SK-N-SH (cell line): ENCODE measurements around the gene CYP4F22. TPM values are rescaled to one million over a fixed set of nuclear protein-coding genes. Genes with fewer than 3 reads are reported as not detected.

Experiments
- CTCF ChIA-PET: fragments of 300-600, 350-600 bp; formaldehyde crosslinking; extraction: SDS; loops from one replicate; lab custom pipeline; 2021; lab: Yijun Ruan, JAX
- POLR2A ChIA-PET: fragments of 350-600 bp; sonication (Branson Sonifier 250); formaldehyde crosslinking; extraction: SDS; loops from one replicate; lab custom pipeline; 2020; ENCODE audit warnings: antibody characterized with exemption, inconsistent platforms; lab: Yijun Ruan, JAX
- DNase-seq: peaks from one replicate; pipeline ENCODE4 v3.0.0; 2012
- H2AFZ ChIP-seq: fragments of 200-600 bp; sonication (generic); 2 replicates; pipeline ENCODE4 v1.8.1; 2016; ENCODE audit warnings: antibody characterized with exemption, mild to moderate bottlenecking, low read depth
- H3F3A ChIP-seq: fragments of 200-600 bp; sonication (generic); replicated peaks from 2 replicates; pipeline ENCODE3; 2016; ENCODE audit warnings: antibody characterized with exemption, mild to moderate bottlenecking; ENCODE audit not compliant: insufficient read depth
- H3K27ac ChIP-seq, 2 experiments: fragments of 200-500 bp in 1 of 2; fragments of 200-600 bp in 1 of 2; sonication (Bioruptor generic) in 1 of 2; sonication (generic), shearing (Covaris generic) in 1 of 2; 2 replicates each; pipeline versions ENCODE4 v1.5.1 to v1.6.1; 2014 to 2016; ENCODE audit warnings: low read depth in 2 of 2, inconsistent platforms in 1 of 2, low read length in 1 of 2, mild to moderate bottlenecking in 1 of 2, mixed read lengths in 1 of 2
- H3K27me3 ChIP-seq: fragments of 200-600 bp; sonication (generic), shearing (Covaris generic); 2 replicates; pipeline ENCODE4 v1.6.1; 2016; ENCODE audit warnings: mixed run types; ENCODE audit not compliant: insufficient read depth
- H3K36me3 ChIP-seq, 2 experiments: fragments of 200-500 bp in 1 of 2; fragments of 200-600 bp in 1 of 2; sonication (Bioruptor generic) in 1 of 2; sonication (generic) in 1 of 2; replicated peaks in 1 of 2; 2 replicates each; pipeline versions ENCODE3 to v1.5.1; 2014 to 2016; ENCODE audit warnings: low read length in 1 of 2, mild to moderate bottlenecking in 1 of 2; ENCODE audit not compliant: insufficient read depth in 2 of 2, control insufficient read depth in 1 of 2
- H3K4me1 ChIP-seq, 2 experiments: fragments of 200-500 bp in 1 of 2; fragments of 200-600 bp in 1 of 2; sonication (Bioruptor generic) in 1 of 2; sonication (generic), shearing (Covaris generic) in 1 of 2; 2 replicates each; pipeline versions ENCODE4 v1.5.1 to v1.6.1; 2014 to 2016; ENCODE audit warnings: low read depth in 1 of 2, low read length in 1 of 2, mixed run types in 1 of 2; ENCODE audit not compliant: insufficient read depth in 2 of 2, control insufficient read depth in 1 of 2
- H3K4me2 ChIP-seq: fragments of 200-600 bp; sonication (generic), shearing (Covaris generic); 2 replicates; pipeline ENCODE4 v1.6.1; 2017; ENCODE audit warnings: mixed run types
- H3K4me3 ChIP-seq, 2 experiments: fragments of 200-500 bp in 1 of 2; fragments of 200-600 bp in 1 of 2; sonication (Bioruptor generic) in 1 of 2; sonication (generic), shearing (Covaris generic) in 1 of 2; 2 replicates each; pipeline versions ENCODE4 v1.5.1 to v1.8.1; 2014 to 2016; ENCODE audit warnings: low read depth in 2 of 2, inconsistent platforms in 1 of 2, low read length in 1 of 2, mild to moderate bottlenecking in 1 of 2, mixed read lengths in 1 of 2, moderate library complexity in 1 of 2
- H3K79me2 ChIP-seq: fragments of 200-600 bp; sonication (generic); 2 replicates; pipeline ENCODE4 v1.8.1; 2017; ENCODE audit warnings: mild to moderate bottlenecking; ENCODE audit not compliant: insufficient read depth
- H3K9ac ChIP-seq: fragments of 200-600 bp; sonication (generic); 2 replicates; pipeline ENCODE4 v1.6.1; 2017; ENCODE audit warnings: mixed run types
- H3K9me2 ChIP-seq: fragments of 200-600 bp; sonication (generic); 2 replicates; pipeline ENCODE4 v1.6.1; 2017; ENCODE audit warnings: mixed run types
- H3K9me3 ChIP-seq: fragments of 200-600 bp; sonication (generic); 2 replicates; pipeline ENCODE4 v1.6.1; 2017; ENCODE audit warnings: mixed run types, mild to moderate bottlenecking, moderate library complexity
- H4K20me1 ChIP-seq: fragments of 200-600 bp; sonication (generic); 2 replicates; pipeline ENCODE4 v1.6.1; 2017; ENCODE audit warnings: mild to moderate bottlenecking, mixed run types; ENCODE audit not compliant: insufficient read depth
- CHD2 ChIP-seq: fragments of 150-350 bp; IDR thresholded peaks from 2 replicates; pipeline ENCODE4 v1.6.1; 2018; ENCODE audit warnings: low read length; ENCODE audit not compliant: partially characterized antibody
- FOSL2 ChIP-seq: IDR thresholded peaks from 2 replicates; pipeline ENCODE4 v1.4.0; 2012; ENCODE audit warnings: low read depth, mild to moderate bottlenecking, moderate library complexity, borderline replicate concordance
- GATA2 ChIP-seq: sonication (generic); formaldehyde crosslinking; IDR thresholded peaks from 2 replicates; pipeline ENCODE4 v1.5.0; 2020; ENCODE audit warnings: mild to moderate bottlenecking, missing genetic modification reagents
- JUND ChIP-seq: IDR thresholded peaks from 2 replicates; pipeline ENCODE4 v1.4.0; 2012
- MEF2A ChIP-seq: IDR thresholded peaks from 2 replicates; pipeline ENCODE4 v1.4.0; 2012; ENCODE audit warnings: low read depth, borderline replicate concordance
- NFIC ChIP-seq: IDR thresholded peaks from 2 replicates; pipeline ENCODE4 v1.4.0; 2012; ENCODE audit warnings: borderline replicate concordance
- NRF1 ChIP-seq: IDR thresholded peaks from 2 replicates; pipeline ENCODE4 v1.6.1; 2012; ENCODE audit warnings: low read depth, mild to moderate bottlenecking, low read length
- RAD21 ChIP-seq: IDR thresholded peaks from 2 replicates; pipeline ENCODE4 v1.6.1; 2012; ENCODE audit warnings: mild to moderate bottlenecking, low read length
- SIN3A ChIP-seq: IDR thresholded peaks from 2 replicates; pipeline ENCODE4 v1.6.1; 2012; ENCODE audit warnings: low read depth, mild to moderate bottlenecking, low read length, moderate library complexity, borderline replicate concordance
- SMC3 ChIP-seq: IDR thresholded peaks from 2 replicates; pipeline ENCODE4 v1.6.1; 2012; ENCODE audit warnings: low read depth, low read length, improper control_type of control experiment
- TEAD4 ChIP-seq: IDR thresholded peaks from 2 replicates; pipeline ENCODE4 v1.4.0; 2012; ENCODE audit warnings: mild to moderate bottlenecking, borderline replicate concordance; ENCODE audit not compliant: insufficient read depth
- ZBTB33 ChIP-seq: IDR thresholded peaks from 2 replicates; pipeline ENCODE4 v1.4.0; 2012; ENCODE audit warnings: low read depth, borderline replicate concordance
- WGBS: methylation state at CpG from one replicate; pipeline ENCODE4 v1.1.6; 2017; ENCODE audit warnings: low lambda C conversion rate; 5-methylcytosine and 5-hydroxymethylcytosine counted together
- polyA plus RNA-seq, 3 experiments: library from polyadenylated mRNA; depleted of rRNA; stranded (reverse); fragments of >200 nt; gene quantifications; 2 replicates each; pipeline ENCODE4 v1.2.3, GENCODE V29; 2012
- TF ChIP-seq, protein P1 (sequence below): fragments of 200-600 bp; sonication (generic); IDR thresholded peaks from 2 replicates; pipeline ENCODE4 v1.6.1; 2017; ENCODE audit warnings: antibody characterized with exemption, mild to moderate bottlenecking, moderate library complexity
- TF ChIP-seq, protein P2 (sequence below): fragments of 150-350 bp; IDR thresholded peaks from 2 replicates; pipeline ENCODE4 v1.6.1; 2017; ENCODE audit warnings: antibody characterized with exemption, low read length, low read depth, borderline replicate concordance

The CYP4F22 gene
- polyA plus RNA-seq, 1 of the 3 experiments (the other 2 are of a cell fraction): not detected

DNA sequence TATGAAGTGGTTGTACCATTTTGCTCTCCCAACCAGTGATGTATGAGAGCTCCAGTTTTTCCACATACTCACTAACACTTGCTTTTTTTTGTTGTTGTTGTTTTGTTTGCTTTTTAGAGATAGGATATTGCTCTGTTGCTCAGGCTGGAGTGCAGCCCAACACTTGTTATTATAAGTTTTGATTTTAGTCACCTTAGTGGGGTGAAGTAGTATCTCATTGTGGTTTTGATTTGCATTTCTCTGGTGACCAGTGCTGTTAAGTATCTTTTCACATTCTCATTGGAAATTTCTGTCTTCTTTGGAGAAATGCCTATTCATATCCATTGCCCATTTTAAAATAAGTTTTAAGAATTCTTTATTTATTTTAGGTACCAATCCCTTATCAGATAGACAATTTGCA, 31.3 kb downstream of the CYP4F22 start (continued):
- TF ChIP-seq NRF1: no peak
- TF ChIP-seq, protein P1, sequence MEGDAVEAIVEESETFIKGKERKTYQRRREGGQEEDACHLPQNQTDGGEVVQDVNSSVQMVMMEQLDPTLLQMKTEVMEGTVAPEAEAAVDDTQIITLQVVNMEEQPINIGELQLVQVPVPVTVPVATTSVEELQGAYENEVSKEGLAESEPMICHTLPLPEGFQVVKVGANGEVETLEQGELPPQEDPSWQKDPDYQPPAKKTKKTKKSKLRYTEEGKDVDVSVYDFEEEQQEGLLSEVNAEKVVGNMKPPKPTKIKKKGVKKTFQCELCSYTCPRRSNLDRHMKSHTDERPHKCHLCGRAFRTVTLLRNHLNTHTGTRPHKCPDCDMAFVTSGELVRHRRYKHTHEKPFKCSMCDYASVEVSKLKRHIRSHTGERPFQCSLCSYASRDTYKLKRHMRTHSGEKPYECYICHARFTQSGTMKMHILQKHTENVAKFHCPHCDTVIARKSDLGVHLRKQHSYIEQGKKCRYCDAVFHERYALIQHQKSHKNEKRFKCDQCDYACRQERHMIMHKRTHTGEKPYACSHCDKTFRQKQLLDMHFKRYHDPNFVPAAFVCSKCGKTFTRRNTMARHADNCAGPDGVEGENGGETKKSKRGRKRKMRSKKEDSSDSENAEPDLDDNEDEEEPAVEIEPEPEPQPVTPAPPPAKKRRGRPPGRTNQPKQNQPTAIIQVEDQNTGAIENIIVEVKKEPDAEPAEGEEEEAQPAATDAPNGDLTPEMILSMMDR: no peak
- no peak for TF ChIP-seq FOSL2
- no peak for TF ChIP-seq MEF2A
- TF ChIP-seq, all 33 proteins: peak for 0

DNA sequence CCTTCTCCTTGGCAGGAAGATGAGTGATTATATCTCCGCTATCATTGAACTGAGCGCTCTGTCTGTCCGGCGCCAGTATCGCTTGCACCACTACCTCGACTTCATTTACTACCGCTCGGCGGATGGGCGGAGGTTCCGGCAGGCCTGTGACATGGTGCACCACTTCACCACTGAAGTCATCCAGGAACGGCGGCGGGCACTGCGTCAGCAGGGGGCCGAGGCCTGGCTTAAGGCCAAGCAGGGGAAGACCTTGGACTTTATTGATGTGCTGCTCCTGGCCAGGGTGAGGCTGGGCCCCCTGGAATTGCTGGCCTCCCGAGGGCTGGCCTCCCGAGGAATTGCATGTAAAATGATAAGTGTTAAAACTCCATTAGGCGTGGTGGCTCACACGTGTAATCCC, 32.1 kb downstream of the CYP4F22 start:
- Histone ChIP-seq H3K36me3 (no peaks in the 10 kb centered on the region), H3K27me3 (no peaks in the 10 kb centered on the region; the same call in 1 of the 2 replicates)
- TF ChIP-seq JUND (no peak), NFIC (no peak), ZBTB33 (no peak), TEAD4 (no peak), SIN3A (no peak), FOSL2 (no peak), GATA2 (CRISPR knock-in tag) (no peak), RAD21 (no peak), SMC3 (no peak), CHD2 (no peak)
- TF ChIP-seq, protein P1: no peak
- TF ChIP-seq, protein P2, sequence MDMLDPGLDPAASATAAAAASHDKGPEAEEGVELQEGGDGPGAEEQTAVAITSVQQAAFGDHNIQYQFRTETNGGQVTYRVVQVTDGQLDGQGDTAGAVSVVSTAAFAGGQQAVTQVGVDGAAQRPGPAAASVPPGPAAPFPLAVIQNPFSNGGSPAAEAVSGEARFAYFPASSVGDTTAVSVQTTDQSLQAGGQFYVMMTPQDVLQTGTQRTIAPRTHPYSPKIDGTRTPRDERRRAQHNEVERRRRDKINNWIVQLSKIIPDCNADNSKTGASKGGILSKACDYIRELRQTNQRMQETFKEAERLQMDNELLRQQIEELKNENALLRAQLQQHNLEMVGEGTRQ: no peak
- TF ChIP-seq, all 33 proteins: peak for 0
- no peak overlapping the region for H3K4me3 ChIP-seq
- POLR2A ChIA-PET: no interaction called here
- H3K79me2 ChIP-seq: no peaks in the 10 kb centered on the region
- H2AFZ ChIP-seq: no peak overlapping the region
- no peak overlapping the region for H3K27ac ChIP-seq
- no peak overlapping the region for H3K9ac ChIP-seq
- no peaks in the 10 kb centered on the region for H3F3A ChIP-seq
- CTCF ChIA-PET: no interaction called here
- 7% methylated on average over 9 of the region's 20 CpGs for WGBS
- no peaks in the 10 kb centered on the region for H3K4me1 ChIP-seq
- no peak overlapping the region for H3K4me2 ChIP-seq
- no peaks in the 10 kb centered on the region for H3K9me2 ChIP-seq
- H4K20me1 ChIP-seq: no peaks in the 10 kb centered on the region
- H3K9me3 ChIP-seq: no peaks in the 10 kb centered on the region
- DNase-seq: no peak
